Neuronal stem cell (in vitro differentiated cells): Measurements from ENCODE around the gene ATP11A.

Experiments used
- DNase-seq: peaks from one replicate; pipeline ENCODE4 v3.0.0-alpha.2; 2013; ENCODE audit warnings: low spot score
- H2AFZ ChIP-seq: one replicate; pipeline ENCODE4 v1.6.1; 2013; ENCODE audit warnings: mild to moderate bottlenecking, low read length, inconsistent platforms
- H2AK5ac ChIP-seq: 2 replicates; pipeline ENCODE4 v1.6.1; 2013; ENCODE audit warnings: low read depth, mild to moderate bottlenecking, inconsistent platforms, low read length, moderate library complexity, mixed read lengths
- H2BK120ac ChIP-seq: 2 replicates; pipeline ENCODE4 v1.6.1; 2013; ENCODE audit warnings: low read depth, mild to moderate bottlenecking, inconsistent platforms, low read length, moderate library complexity, mixed read lengths
- H2BK12ac ChIP-seq: one replicate; pipeline ENCODE4 v1.6.1; 2013; ENCODE audit warnings: low read length, inconsistent platforms
- H2BK15ac ChIP-seq: 2 replicates; pipeline ENCODE4 v1.6.1; 2013; ENCODE audit warnings: mild to moderate bottlenecking, low read length, inconsistent platforms, mixed read lengths
- H2BK5ac ChIP-seq: one replicate; pipeline ENCODE4 v1.6.1; 2013; ENCODE audit warnings: inconsistent platforms, mild to moderate bottlenecking, low read length, moderate library complexity
- H3K14ac ChIP-seq: one replicate; pipeline ENCODE4 v1.6.1; 2013; ENCODE audit warnings: low read length, inconsistent platforms
- H3K18ac ChIP-seq: 2 replicates; pipeline ENCODE4 v1.6.1; 2013; ENCODE audit warnings: low read length, inconsistent platforms
- H3K23ac ChIP-seq: 2 replicates; pipeline ENCODE4 v1.6.1; 2013; ENCODE audit warnings: low read depth, mild to moderate bottlenecking, mixed read lengths, low read length, inconsistent platforms; ENCODE audit not compliant: poor library complexity
- H3K27ac ChIP-seq: replicated peaks from 3 replicates; pipeline ENCODE4 v1.5.1; 2013; ENCODE audit warnings: low read length, inconsistent platforms
- H3K27me3 ChIP-seq, 3 experiments: 2 replicates each; pipeline ENCODE4 v1.6.1; 2013; ENCODE audit warnings: low read length in 3 of 3, mild to moderate bottlenecking in 2 of 3, inconsistent platforms in 1 of 3, low read depth in 1 of 3, mixed read lengths in 1 of 3, moderate library complexity in 1 of 3; ENCODE audit not compliant: control insufficient read depth in 3 of 3, insufficient read depth in 3 of 3
- H3K36me3 ChIP-seq, 2 donors: replicated peaks in 1 of 2; 2 replicates each; pipeline ENCODE4 v1.6.1; 2013; ENCODE audit warnings: low read length in 2 of 2; ENCODE audit not compliant: control insufficient read depth in 2 of 2, insufficient read depth in 2 of 2
- H3K4ac ChIP-seq: 2 replicates; pipeline ENCODE4 v1.6.1; 2013; ENCODE audit warnings: inconsistent platforms, mild to moderate bottlenecking, low read length, moderate library complexity
- H3K4me1 ChIP-seq, 2 donors: 1 replicate in 1 of 2; 2 replicates in 1 of 2; pipeline ENCODE4 v1.6.1; 2013; ENCODE audit warnings: low read length in 2 of 2, low read depth in 1 of 2; ENCODE audit not compliant: control insufficient read depth in 2 of 2, insufficient read depth in 1 of 2
- H3K4me2 ChIP-seq: one replicate; pipeline ENCODE4 v1.6.1; 2013; ENCODE audit warnings: mild to moderate bottlenecking, low read length, inconsistent platforms; ENCODE audit not compliant: insufficient read depth, poor library complexity, severe bottlenecking
- H3K4me3 ChIP-seq, 2 donors: 2 replicates each; pipeline ENCODE4 v1.5.1; 2013; ENCODE audit warnings: low read length in 2 of 2, mild to moderate bottlenecking in 2 of 2, inconsistent platforms in 1 of 2, moderate library complexity in 1 of 2
- H3K79me1 ChIP-seq: one replicate; pipeline ENCODE4 v1.6.1; 2013; ENCODE audit warnings: low read depth, mild to moderate bottlenecking, inconsistent platforms, low read length, moderate library complexity
- H3K9ac ChIP-seq: one replicate; pipeline ENCODE4 v1.6.1; 2013; ENCODE audit warnings: mild to moderate bottlenecking, low read depth, low read length, inconsistent platforms; ENCODE audit not compliant: poor library complexity
- H3K9me3 ChIP-seq, 2 donors: replicated peaks in 1 of 2; 2 replicates each; pipeline versions ENCODE3 to v1.6.1; 2013; ENCODE audit warnings: low read length in 2 of 2, mild to moderate bottlenecking in 2 of 2, inconsistent platforms in 1 of 2, low read depth in 1 of 2, mixed read lengths in 1 of 2, moderate library complexity in 1 of 2; ENCODE audit not compliant: control insufficient read depth in 2 of 2, insufficient read depth in 1 of 2
- H4K8ac ChIP-seq: one replicate; pipeline ENCODE4 v1.6.1; 2013; ENCODE audit warnings: low read depth, mild to moderate bottlenecking, inconsistent platforms, low read length, moderate library complexity
- H4K91ac ChIP-seq: one replicate; pipeline ENCODE4 v1.6.1; 2013; ENCODE audit warnings: low read length, low read depth, mild to moderate bottlenecking, inconsistent platforms; ENCODE audit not compliant: poor library complexity
- WGBS, 2 donors: extraction: QIAGEN DNeasy Blood & Tissue Kit; methylation state at CpG; one replicate each; pipeline ENCODE4 v1.1.7; 2013; ENCODE audit warnings: missing lambda C conversion rate in 2 of 2, mixed read lengths in 1 of 2; ENCODE audit not compliant: insufficient read length in 2 of 2, insufficient replicate concordance in 1 of 2; ENCODE audit errors: extremely low coverage in 2 of 2; 5-methylcytosine and 5-hydroxymethylcytosine counted together

ATP11A gene

GRCh38 chr13:112696869-112697465 is 7.1 kb downstream of the ATP11A start:
- WGBS, 2 donors = no CpG with 5 or more reads among the region's 34 CpGs
- Histone ChIP-seq H2BK120ac (no peak overlapping the region), H3K14ac (no peak overlapping the region), H2BK5ac (peak overlapping the region; percentile 17), H3K4me3 (no peak overlapping the region), H3K18ac (peak overlapping the region; percentile 57), H3K27ac (no peak overlapping the region), H3K36me3 (peaks cover 1 to 4% of the 10 kb centered on the region in 2 donors), H2BK12ac (no peak overlapping the region), H3K23ac (peak overlapping the region; percentile 32), H3K4me1 (peaks cover 3 to 16% of the 10 kb centered on the region in 2 donors), H2AK5ac (no peak overlapping the region), H4K91ac (no peak overlapping the region), H3K9ac (peak overlapping the region; percentile 6), H2BK15ac (no peak overlapping the region), H3K4me2 (no peak overlapping the region), H3K4ac (no peak overlapping the region), H3K9me3 (peaks cover 0 to 3% of the 10 kb centered on the region in 2 donors), H4K8ac (no peak overlapping the region), H3K27me3 (peaks cover 0 to 6% (median 0%) of the 10 kb centered on the region in 3 experiments), H2AFZ (no peak overlapping the region), H3K79me1 (peaks cover 21% of the 10 kb centered on the region)
- DNase-seq = no peak

GRCh38 chr13:112697756-112698655 is 8.2 kb downstream of the ATP11A start:
- H2BK15ac ChIP-seq = no peak overlapping the region
- peaks cover 20% of the 10 kb centered on the region for H3K79me1 ChIP-seq

DNA sequence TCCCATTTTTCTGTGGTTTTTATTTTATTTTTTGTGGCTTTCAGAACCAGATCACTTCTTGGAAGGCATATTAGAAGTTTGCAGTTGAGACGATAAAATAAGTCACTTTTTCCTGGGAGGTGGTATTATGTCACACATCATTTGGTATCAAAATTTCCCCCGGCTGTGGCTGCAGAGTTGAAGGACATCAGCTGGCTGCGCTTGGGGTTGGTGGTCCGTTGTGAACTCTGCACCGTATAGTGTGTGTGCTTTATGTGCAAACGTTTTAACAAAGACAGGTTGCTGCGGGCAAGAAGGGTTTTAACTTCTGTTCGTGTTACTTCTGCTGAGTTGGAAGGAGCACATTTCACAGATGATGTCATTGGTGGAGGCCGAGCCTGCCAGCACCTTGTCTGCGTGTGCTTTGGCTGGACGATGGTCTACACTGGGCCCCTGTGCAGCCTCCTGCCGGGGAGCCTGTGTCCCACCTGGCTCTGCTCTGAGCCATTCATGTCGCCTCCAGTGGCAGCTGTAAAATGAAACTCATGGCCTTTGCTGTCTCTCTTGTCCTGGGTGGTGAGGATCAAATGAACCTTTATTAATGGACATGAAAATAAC is 9.6 kb downstream of the ATP11A start:
- Histone ChIP-seq H3K9me3 (no peaks in the 10 kb centered on the region), H4K91ac (no peak overlapping the region), H3K9ac (no peak overlapping the region), H2BK12ac (no peak overlapping the region), H3K18ac (no peak overlapping the region), H3K79me1 (peaks cover 19% of the 10 kb centered on the region), H3K4ac (no peak overlapping the region), H3K27me3 (no peaks in the 10 kb centered on the region), H2AK5ac (no peak overlapping the region), H3K27ac (no peak overlapping the region), H3K4me1 (peaks cover 0 to 6% of the 10 kb centered on the region in 2 donors), H4K8ac (no peak overlapping the region), H3K4me2 (no peak overlapping the region), H2BK5ac (no peak overlapping the region), H3K36me3 (peaks cover 1 to 4% of the 10 kb centered on the region in 2 donors), H2AFZ (no peak overlapping the region), H3K4me3 (no peak overlapping the region), H3K23ac (no peak overlapping the region), H2BK15ac (no peak overlapping the region), H3K14ac (no peak overlapping the region), H2BK120ac (no peak overlapping the region)
- no CpG with 5 or more reads among the region's 13 CpGs for WGBS, 2 donors
- DNase-seq = no peak

More at GRCh38 chr13:112697756-112698655, 8.2 kb downstream of the ATP11A start:
- Histone ChIP-seq H3K4ac (no peak overlapping the region), H3K14ac (no peak overlapping the region), H3K4me1 (peaks cover 0 to 11% of the 10 kb centered on the region in 2 donors), H3K27me3 (no peaks in the 10 kb centered on the region), H3K9me3 (peaks cover 0 to 3% of the 10 kb centered on the region in 2 donors), H2AFZ (no peak overlapping the region), H2BK5ac (no peak overlapping the region), H4K8ac (no peak overlapping the region), H3K9ac (no peak overlapping the region), H4K91ac (no peak overlapping the region), H2AK5ac (peak overlapping the region; percentile 17), H3K4me2 (no peak overlapping the region), H3K4me3 (no peak overlapping the region), H3K18ac (peak overlapping the region; percentile 79), H3K36me3 (peaks cover 1 to 4% of the 10 kb centered on the region in 2 donors), H2BK12ac (no peak overlapping the region), H3K27ac (no peak overlapping the region), H3K23ac (no peak overlapping the region), H2BK120ac (no peak overlapping the region)
- DNase-seq = no peak
- no CpG with 5 or more reads among the region's 19 CpGs for WGBS, 2 donors
